ENCODE measurements around the gene MS4A2.

DNA sequence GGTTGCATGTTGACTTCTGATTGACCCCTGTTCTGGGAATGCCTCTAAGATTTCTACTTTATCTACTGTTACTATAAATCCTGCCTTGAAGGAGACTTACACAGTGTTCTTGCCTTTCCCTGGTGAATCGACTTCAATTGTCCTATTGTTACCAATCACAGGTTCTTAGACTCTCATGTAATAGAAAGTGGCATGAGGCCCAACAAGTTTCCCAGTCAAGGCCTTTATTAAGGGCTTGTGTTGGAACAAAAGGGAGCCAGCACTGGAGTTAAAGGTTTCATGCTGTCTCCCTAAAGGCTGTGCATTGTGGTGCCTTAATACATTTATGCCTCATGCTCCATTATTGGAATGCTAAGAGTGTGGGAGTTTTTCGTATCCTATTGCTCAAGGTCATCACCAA, 23.3 kb downstream of the MS4A2 start:
- TF ChIP-seq, protein P1, sequence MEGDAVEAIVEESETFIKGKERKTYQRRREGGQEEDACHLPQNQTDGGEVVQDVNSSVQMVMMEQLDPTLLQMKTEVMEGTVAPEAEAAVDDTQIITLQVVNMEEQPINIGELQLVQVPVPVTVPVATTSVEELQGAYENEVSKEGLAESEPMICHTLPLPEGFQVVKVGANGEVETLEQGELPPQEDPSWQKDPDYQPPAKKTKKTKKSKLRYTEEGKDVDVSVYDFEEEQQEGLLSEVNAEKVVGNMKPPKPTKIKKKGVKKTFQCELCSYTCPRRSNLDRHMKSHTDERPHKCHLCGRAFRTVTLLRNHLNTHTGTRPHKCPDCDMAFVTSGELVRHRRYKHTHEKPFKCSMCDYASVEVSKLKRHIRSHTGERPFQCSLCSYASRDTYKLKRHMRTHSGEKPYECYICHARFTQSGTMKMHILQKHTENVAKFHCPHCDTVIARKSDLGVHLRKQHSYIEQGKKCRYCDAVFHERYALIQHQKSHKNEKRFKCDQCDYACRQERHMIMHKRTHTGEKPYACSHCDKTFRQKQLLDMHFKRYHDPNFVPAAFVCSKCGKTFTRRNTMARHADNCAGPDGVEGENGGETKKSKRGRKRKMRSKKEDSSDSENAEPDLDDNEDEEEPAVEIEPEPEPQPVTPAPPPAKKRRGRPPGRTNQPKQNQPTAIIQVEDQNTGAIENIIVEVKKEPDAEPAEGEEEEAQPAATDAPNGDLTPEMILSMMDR (IDR thresholded peaks at IDR 0.05; ENCODE audit: insufficient read depth, low read length, poor library complexity, severe bottlenecking), result no peak
- no peak for TF ChIP-seq EZH2phosphoT487 (conservative IDR thresholded peaks at IDR 0.05; ENCODE audit: low read length)
